UCSD-AML1 (cell line): ENCODE measurements around the gene ARHGDIA.

Experiments used
- DNase-seq: peaks from one replicate; lab custom pipeline; 2025; ENCODE audit not compliant: unreplicated experiment; lab: John Stamatoyannopoulos, UW

The ARHGDIA gene

DNA sequence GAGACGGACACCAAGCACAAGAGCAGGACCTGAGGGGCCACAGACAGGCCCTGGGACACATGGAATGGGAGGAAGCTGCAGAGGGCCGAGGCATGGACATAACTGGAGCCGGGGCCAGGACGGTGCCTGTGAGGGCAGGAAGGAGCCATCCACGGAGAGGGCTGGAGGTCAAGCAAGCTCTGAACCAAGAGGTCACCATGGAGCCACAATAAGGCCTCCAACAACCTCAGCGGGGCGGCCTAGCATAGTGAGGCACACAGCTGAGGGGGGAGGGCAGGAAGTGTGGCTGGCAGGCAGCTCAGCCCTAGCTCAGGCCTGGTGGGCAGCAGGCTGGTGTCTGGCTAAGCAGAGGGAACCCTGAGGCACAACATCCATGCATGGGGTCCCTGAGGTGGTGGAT, 42.5 kb downstream of the ARHGDIA start:
- peak; percentile 27 for DNase-seq

DNA sequence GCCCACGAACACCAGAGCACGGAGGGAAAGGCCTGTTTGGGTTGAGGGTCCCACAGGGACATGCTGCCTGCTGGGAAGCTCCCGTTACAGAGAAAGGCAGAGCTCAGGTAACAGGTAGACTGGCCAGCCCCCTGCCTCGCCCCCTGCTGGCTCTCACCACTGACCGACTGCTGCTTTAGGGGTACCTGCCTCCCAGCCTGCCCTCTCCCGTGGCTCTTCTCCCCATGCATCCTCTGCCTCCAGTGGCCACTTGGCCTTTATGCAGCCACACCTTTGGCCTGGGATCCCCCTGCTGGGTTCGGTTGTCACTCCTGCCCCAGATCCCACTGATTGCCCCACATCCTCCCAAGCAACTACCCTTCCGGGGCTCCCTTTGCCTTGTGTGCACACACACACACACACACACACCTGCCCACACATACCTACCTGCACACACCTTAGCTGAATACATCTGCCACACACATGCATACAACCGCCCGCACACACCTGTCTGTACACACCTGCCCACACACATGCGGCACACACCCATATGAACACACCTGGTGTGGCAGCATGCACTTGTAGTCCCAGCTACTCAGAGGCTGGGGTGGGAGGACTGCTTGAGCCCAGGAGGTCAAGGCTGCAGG, 45.2 kb downstream of the ARHGDIA start:
- no peak for DNase-seq

DNA sequence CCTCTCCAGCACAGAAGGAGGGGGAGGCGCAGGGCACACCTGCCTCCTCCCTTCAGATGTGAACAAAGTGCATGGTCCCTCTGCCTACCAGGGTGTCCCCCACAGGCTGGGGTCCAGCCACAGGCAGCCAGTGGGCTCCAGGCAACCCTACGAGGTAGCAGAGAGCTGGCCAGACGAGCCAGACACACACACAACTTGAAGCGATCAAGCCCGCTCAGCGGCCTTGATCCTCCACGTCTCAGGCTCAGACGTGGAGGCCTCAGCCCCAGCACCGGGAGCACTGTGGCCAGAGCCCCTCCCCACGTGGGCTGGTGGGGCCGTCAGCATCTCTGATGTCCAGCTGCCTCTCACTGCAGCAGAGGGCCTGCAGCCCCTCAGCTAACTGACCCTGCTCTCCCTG, 46.5 kb downstream of the ARHGDIA start:
- no peak for DNase-seq

DNA sequence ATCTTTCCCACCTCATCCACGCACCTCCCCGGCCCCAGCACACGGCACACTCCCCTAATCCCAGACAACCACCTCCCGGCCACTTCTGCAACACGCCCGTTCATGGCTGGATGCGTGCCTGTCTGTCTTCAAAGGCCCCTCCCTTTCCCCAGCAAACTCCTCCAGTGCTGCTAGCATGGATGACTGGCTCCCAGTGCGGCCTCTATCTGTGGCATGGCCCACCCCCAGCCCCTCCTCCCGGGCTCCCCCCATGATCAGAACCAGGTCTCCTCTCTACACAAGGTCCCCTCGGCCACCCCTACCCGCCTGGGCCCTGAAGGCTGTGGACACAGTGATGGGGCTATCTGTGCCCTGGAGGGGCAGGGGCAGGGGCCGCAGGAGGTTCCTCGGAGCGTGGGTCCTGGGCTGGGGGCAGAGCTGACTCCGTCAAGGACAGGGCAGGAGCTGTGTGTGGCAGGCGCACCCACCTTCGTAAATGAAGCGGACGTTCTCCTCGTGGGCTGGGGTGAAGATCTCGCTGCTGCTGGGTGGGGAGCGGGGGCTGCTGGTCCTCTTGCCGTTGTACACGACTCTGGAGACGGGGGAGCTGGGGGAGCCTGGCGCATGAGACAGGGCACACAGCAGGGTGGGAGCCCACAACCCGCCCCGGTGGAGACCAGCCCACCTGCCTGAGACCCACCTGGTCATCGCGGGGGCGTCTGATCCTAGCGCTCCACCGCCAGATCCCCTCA, 47.2 kb downstream of the ARHGDIA start:
- no peak for DNase-seq

DNA sequence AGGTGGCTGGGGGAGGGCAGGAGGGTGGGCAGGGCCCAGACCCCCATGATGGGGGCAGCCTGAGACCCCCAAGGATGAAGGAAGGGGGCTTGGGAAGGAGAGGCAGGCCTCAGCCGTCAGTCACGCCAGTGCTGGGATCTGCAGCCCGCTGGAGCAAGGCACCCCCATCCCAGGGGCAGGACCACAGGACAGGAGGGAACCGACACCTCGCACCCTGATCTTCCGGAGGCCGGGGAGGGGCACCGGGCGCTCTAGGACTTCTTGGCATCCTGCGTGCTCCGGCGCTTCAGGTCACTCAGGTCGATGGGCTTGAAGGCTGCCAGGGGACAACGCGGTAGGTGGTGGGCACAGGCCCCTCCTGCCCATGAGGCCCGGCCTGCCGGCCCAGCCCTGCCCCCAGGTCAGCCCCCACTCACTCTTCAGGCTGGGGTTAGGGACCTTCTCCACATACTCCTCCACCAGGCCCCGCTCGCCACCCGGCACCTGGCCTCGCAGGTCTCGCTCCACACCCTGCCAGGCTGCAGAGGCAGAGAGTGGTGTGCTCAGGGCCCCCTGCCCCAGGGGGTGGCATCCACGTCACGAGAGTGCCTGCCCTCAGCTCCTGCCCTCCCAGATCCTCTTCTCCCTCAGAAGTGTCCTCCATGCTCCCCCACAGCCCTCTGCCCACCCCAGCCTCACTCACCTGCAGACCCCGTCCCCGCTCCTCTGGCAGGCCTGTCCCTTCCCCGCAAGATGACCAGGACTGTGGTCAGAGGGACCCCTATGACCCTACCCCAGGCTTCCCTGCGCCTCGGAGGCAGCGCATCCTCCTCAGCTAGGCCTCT, 47.9 kb downstream of the ARHGDIA start:
- DNase-seq, result no peak

DNA sequence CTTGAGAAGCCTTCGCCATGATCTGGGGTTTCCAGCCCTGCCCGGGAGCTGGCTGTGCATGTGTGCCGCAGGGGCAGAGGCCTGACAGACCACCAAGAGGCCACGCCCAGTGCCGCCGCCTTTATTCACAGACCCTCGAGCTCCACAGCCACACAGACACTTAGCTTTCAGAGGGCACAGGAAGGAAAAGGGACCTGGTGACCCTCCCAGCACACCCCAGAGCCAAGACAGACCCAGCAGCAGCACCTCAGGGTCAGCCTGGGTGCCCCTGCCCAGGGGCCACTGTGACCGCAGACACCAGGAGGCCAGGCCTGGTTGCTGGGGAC, 48.9 kb downstream of the ARHGDIA start:
- no peak for DNase-seq

DNA sequence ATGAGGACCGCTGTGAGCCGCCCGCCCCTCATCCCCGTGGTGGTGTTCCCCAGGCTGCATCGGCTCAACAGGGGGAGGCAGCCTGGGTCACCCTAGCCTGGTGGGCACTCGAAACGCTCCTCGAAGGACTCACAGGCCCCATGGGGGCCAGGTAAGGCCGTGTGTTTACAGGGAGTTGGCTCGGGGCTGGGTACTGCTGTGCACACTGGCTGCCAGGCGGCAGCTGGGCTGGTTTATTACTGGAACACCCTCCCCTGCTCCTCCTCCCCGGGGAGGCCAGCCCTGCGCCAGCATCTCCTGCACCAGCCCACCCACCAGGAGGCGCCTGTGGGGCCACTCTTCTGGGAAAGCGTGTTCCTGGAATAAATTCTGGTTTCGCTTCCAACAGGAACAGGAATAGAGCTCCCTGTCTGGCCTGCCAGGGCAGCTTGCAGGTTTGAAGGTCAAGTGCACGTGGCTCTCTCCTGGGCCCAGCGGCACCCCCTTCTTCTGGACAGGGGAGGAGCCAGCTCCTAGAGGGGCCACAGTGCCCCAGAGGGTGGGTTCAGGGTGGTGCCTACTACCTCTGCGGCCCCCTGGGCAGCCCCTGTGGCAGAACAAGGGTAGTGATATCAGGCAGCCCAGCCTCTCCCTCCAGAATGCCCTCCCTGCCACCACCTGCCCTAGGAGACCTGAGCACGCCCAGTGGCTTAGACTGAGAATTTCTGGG, 49.4 kb downstream of the ARHGDIA start:
- DNase-seq, result peak; percentile 87

DNA sequence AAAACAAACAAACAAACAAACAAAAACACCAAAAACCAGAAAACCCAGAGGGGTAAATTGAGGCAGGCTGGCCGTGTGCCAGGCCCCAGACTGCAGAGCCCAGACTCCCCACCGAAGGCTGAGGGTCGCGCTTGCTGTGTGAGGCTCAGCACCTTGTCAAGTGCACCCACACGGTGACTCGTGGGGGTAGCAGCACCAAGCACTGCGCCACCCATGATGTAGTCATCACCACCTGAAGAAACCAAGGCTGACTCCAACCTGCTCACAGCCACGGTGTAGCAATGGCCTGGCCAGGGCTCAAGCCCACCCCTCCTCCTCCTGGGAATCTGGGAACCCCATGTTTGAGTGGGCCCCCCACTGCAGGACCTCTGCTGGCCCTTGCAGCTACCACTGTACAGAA, 50.0 kb downstream of the ARHGDIA start:
- no peak for DNase-seq

DNA sequence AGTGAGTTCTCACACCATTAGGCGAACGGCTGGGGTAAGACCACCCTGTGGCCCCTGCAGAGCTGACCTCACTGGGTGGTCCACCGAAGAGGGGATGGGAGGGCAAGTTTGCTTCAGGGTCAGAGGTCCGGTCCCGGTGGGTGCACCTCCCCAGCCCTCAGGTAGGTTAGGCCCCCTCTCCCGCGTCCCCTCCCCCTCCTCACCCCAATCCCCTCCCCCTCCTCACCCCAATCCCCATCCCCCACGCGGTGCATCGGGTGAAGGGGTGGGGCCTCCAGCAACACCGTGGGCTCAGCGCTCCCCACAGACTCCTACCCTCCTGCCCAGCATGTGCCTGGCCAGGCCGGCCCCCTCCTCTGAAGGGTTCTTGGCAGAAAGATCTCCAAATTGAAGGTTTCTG, 51.4 kb downstream of the ARHGDIA start:
- DNase-seq, result no peak

DNA sequence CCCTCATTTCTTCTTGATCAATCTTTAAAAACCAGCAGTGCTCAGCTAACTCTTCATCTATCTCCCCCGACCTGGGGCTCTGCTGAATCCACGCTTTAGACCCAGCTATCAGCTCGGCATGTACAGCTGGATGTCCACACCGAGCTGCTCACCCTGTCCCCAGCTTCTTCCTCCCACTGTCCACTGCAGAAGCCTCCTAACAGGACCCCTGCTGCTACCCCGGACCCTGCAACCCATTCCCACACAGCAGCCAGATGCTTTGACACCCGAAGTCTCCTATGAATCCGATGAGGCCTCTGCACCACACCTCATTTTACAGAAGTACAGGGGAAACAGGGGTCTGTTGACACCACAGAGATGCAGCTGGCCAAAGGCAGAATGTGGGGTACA, 53.4 kb downstream of the ARHGDIA start:
- DNase-seq, result no peak
